Measurements from ENCODE around the gene KLF16.

KLF16 gene

DNA sequence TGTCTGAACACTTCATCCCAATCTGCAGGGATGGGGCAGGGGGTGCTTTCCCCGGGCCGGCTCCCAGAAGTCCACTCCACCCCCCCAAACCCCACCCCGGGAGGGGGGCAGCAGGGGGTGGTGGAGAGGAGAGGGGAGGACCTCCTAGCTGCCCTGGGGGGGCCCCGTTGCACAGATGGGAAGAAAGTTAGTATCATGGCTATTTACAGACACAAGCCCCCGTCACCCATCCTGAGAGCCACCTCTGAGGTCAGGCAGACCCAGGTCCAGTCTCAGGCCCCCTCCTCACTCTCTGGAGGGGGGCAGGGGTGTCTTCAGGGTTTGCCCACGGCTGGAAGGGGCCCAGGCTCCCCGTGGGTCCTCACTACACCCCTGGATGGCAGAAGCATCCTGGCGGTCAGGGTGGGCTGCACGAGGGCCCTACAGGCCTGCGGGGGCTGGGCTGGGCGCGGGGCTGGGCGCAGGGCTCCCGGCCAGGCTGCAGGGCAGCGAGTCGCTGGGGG is 9.3 kb downstream of the KLF16 start:
- peak; percentile 26 for DNase-seq

DNA sequence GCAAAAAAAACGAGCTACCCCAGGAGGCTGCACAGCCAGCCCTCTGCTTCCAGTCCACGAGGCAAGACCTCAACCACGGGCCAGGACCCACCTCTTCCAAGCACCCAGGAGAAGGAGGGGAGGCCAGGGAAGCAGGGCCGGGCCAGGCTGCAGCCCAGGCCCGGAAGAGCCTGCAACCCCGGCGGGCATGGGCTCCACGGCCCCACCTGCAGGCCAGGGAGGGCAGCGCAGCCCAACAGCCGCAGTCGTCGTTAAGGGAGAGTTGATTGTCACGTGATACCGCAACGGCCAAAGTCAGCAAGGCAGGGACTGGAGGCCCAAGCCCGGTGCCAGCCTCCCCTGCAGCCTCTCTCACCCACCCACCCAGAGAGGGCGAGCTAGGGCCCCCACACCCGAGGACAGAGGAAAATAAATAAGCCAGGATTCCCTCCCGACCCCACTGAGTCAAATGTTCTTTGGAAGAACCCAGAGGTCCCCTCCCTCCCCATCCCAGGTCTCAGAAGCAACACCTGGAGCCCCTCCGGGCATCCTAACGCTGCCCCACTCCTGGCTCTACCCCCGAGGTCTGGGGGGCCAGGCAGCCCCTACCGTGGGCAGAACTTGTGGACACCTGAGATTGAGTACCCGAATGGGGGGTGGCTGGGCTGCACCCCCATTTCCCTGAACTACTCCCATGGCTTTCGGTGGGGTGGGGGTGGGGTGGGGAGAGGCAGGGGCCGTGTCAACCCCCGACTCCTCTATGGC is 9.9 kb downstream of the KLF16 start:
- peak; percentile 94 for DNase-seq

DNA sequence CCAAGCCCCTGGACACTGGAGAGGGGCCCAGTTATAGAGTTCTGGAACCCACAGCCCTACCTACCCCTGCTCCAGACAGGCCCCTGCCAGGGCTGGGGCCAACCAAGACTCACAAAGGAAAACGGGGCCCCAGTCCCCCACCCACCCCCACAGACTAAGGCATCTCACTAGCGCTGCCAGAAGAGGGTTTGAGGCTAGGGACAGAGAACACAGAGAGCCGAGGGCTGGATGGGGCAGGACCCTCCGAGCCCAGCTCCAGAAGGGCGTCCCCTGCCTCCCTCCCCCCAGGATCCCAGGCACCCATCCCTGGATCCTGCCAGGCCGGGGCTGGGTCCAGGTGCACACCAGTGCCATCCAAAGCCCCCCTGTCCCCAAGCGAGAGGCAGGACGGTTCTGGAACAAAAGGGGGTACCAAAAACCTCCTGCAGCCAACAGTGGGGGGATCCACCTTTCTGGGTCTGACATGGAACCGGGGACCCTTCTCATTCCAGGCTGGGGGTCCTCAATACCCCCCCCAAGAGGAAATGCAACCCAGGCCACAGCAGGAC is 10.7 kb downstream of the KLF16 start:
- DNase-seq = no peak

DNA sequence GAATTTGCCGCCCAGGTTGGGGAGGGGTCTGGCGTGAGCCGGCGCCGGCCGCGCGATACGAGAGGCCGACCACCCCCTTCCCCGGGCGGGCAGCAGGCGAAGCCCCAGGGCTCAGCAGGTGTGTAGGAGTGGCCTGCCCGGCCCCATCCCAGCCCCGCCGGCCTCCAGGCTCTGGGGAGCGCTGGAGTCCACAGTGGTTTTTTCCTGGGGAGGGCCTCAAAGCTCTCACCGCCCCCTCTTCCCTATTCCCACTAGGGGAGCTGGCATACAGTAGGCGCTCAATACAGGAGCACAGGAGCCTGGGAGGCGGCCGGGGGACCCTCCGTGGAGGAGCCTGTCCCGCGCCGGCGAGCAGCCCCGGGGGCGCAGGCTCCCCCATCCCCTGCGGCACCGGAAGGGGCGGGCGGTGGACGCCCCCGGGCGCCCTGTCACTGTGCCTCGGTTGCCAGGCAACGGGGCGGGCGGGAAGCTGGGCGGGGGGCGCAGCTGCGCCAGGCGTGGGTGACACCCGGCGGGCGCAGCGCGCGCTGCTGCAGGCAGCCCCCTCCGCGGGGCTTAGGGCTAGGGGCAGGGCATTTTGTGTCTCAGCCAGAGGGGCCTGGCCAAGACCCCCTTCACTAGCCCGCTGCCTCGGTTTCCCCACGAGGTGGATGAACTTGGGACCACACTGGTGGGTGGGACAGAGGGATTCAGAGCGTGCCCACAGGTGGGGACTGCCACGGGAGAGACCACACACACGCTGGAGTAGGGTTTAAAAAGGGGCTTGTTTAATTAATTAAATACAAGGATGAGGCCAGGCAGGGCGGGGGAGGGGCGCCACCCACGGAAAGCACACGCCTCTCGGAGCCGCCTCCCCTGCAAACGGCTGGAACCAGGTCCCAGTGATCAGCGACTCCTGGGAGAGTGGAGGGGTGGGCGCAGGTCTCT is 11.5 kb downstream of the KLF16 start:
- no peak for DNase-seq

GRCh38 chr19:1850809-1851653 is 12.3 kb downstream of the KLF16 start:
- no peak for DNase-seq

GRCh38 chr19:1849886-1850398 is 13.4 kb downstream of the KLF16 start:
- DNase-seq = no peak

GRCh38 chr19:1849132-1849474 is 14.3 kb downstream of the KLF16 start:
- DNase-seq = no peak

DNA sequence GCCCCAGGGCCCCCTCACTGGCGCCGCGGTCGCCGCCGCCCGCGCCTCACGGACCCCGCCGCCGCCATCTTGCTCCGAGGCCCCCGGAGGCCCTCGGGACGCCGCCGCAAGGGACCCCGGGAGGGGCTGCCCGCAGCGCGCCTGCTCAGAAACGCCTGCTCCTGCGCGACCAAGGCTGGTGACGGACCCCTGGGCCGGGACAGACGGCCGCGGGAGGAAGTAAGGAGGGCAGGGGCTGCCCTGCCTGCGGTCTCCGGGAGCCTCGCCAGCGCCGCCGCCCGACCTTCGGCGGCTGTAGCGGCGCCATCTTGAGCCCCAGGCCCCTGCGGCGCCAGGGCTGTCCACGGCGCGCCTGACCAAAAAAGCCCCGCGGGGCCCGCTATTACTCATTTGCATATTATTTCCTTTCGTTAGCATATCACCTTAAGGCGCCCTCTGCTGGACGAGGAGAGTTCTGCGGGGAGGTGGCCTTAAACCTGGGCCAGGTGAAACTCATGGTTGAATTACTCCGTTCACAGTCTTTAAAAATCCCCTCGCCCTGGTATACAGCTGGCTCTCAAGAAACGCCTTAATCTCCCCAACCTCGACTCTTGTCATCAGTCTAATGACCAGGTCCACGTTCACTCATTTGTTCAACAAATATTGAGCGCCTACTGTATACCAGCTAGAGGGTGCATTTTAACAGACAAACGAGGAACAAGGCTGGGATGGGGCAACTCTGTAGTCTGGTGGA is 14.8 kb downstream of the KLF16 start, which contains the start of gene REXO1:
REXO1 (minus strand) TSS at position 85 of the 733 bp plus-strand sequence. CDS start 125 bp downstream, outside the sequence.
- DNase-seq = peak; percentile 94

DNA sequence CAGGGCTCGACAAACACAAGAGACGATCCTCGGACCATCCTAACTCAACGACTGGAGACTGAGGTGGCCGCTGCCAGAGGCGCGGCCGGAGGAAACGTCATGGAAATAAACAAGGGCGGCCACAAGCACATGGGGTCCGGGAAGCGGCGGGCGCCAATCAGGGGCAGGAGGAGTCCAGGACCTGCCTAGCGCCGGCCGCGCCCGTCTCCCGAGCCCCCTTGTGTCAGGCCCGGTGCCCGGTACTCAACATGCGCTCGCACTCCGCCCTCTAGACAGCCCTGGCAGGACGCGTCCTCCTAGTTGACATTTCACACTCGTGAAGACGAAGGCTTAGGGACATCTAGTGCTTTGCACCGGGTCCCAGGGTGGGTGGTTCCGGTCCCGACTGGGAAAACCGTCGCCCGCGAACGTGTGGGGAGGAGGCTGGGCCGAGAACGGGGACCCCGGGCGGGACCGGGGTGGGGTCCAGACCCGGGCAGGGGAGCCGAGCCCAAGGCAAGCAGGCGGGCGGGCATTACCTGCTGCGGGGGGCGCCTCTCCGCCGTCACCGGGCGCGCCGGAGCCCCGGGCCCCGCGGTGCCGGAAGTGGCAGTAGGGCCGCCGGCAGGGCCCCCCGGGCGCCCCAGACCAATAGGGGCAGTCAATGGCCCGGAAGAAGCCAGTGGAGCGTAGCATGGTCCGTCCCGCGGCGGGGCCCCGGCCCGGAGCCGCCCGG is 15.5 kb downstream of the KLF16 start:
- DNase-seq = peak; percentile 19

DNA sequence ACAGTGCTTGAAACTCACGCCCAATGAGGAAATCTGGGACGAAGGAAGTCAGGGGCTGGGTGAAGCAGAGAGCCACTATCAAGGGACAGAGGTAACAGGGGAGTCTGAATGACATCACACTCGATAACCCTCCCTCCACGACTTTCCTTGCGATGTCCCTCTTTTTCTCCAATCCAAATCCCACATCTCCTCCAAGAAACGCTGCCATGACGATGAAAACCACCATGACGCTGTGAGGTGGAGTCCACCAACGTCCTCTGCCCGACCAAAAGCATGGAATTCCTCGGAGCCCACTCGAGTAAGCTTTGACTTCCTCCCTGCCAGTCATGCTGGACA is 16.1 kb downstream of the KLF16 start:
- DNase-seq = no peak

- no peak for DNase-seq
Observed at GRCh38 chr19:1846517-1847204, 16.7 kb downstream of the KLF16 start.

- DNase-seq = no peak
Observed at GRCh38 chr19:1845642-1846041, 17.7 kb downstream of the KLF16 start.

DNA sequence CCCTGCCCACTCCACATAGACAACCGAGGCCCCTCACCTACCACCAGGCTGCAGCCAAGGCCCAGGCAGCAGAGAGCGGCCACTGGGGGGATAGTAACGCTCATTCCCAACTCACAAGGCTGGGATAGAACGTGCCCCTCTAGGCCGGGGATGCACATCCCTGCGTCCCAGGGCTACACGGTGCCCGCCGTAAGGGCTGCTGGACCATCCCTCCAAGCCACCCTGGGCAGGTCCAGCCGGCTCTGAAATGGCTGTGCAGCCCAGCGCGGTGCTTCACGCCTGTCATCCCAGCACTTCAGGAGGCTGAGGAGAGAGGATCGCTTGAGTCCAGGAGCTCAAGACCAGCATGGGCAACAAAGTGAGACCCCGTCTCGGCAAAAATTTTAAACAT is 18.3 kb downstream of the KLF16 start:
- DNase-seq = no peak

- no peak for DNase-seq
Observed at GRCh38 chr19:1844513-1845124, 18.8 kb downstream of the KLF16 start.

DNA sequence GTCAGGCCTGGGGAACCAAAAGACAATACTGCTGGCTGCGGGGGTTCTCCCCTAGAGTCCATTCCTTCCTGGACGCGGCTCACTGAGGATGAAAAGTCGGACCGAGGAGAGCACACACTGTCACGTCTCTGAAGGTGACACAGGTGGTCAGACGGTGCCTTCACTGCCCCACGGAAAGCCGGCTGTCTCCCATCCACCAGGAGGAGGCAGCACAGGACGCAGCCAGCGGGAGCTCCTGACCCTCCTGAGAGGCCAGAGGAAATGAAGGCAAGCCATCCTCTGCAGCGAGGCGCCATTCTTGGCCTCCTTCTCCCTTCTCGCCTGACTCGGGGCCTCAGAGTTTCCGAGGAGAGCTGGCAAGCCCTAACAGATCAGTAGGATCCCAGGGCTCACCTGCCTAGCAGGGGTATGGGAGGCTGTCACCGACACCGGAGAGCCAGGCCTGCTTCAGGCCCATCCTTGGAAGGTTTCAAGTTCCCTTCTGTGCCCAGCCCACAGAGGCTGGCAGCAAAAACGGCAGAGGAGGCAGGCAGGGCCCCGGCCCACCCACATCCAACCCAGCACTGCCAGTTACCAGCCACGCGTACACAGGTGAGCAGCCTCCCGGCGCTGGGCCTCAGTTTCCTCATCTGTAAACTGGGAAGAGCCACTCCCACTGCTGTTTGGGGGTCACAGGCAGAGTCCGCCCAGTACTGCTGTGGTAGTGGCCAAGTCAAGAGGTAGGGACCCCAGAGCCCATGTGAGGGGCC is 19.6 kb downstream of the KLF16 start:
- no peak for DNase-seq

GRCh38 chr19:1843116-1843515 is 20.3 kb downstream of the KLF16 start:
- no peak for DNase-seq

- DNase-seq = no peak
Observed at GRCh38 chr19:1841209-1841924, 22.0 kb downstream of the KLF16 start.

- no peak for DNase-seq
Observed at GRCh38 chr19:1840541-1841115, 22.8 kb downstream of the KLF16 start.
